Esophagus mucosa (tissue), 1 donor: ENCODE measurements around the gene ACAD11. TPM values are rescaled to one million over a fixed set of nuclear protein-coding genes. Genes with fewer than 3 reads are reported as not detected.
"Not testable (repeated sequence)": the region's sequence is repeated elsewhere in the genome, so short reads cannot be mapped to it uniquely, and the experiment has no call there.

Experiments used
- ATAC-seq: fragments of 200-7000 bp; cut with Tn5 transposase; one replicate; pipeline ENCODE4 v1.9.1; 2020
- total RNA-seq: library from RNA; stranded (reverse); gene quantifications from one replicate; pipeline ENCODE4 v1.2.4, GENCODE V29; 2023
- donor health status: DM: yes; HTN: yes; CAD: no.

ACAD11 gene
- total RNA-seq, 1 donor from 2014 or later = 8.1 TPM

DNA sequence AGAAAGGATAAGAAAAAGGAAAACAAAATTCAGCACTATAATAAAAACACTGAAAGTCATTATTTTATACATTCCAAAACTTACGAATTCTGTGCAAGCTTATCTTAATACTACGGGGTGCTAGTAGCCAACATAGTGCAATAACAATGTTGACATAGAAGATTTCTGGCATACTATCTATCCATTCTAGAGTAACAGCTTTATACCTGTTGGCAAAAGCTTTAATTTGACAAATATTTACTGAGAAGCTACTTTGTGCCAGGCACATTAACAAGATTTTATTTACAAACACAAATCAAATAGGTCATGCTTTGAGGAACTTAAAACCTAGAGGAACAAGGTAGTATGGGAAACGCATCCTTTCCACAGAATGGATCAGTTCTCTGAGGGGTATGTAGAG lies 61.4 kb downstream of the ACAD11 start:
- no peak for ATAC-seq

DNA sequence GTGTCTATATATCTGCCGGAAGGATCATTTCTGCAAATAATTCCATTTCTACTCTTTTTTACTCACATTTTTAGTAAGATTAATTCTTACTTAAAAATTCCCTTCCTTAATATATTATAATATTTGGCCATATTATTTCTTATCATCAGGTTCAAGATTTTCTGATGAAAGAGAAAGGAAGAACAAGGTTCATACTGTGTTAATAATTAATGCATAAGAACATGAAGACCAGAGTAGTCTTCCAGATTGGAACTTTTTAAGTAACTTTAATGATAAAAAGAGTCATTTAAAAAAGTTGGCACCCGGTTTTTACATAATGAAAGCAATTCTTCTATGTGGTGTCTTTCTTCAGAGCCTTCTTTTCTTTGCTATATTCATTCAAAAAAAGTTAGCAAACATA lies 61.9 kb downstream of the ACAD11 start:
- ATAC-seq = no peak

DNA sequence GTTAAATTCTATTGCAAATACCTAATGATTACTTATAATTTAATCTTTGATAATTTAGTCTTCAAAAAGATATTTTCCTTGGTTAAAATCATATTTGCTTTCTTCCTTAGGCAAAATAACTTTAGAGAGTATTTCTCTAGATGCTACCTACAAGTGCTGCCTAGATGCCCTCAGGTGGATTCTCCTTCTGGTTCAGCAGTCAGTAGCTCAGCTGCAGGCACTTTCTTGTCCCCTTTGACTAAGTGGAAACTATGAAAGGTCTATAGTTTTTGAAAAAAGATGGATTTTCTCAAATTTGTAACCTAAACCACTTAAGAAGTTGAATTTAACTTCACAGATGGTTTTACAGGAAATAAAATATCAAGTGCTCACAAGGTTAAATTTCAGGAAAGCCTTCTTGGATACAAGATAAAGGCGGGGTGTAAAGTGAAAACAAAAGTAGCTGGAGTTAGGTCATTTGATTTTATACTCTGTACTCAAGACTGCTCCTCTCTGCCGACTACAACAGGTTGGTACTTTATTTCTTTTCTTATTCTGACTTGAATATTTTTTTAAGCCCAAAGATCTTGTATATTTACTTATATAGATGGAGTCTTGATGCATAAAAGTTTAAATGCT lies 62.7 kb downstream of the ACAD11 start, which contains the start of gene ACKR4:
Gene ACKR4 (plus strand): TSS at position 455 of the 618 bp plus-strand sequence. CDS start 3,128 bp downstream, outside the sequence.
- no peak for ATAC-seq

DNA sequence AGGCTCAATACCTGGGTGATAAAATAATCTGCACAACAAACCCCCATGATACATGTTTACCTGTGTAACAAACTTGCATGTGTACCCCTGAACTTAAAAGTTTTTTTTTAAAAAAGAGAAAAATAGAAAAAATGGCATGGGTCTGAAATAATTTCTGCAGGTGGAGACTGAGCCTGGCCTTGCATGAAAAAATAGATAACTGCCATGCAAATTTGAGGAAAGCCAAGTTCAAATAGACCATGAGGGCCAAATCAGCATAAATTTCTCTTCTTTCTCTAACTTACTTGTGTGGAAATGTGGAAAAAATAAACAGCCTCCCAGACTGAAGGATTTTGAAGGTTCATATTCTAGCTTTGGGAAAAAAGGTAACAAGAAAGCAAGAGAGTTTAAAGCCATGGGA lies 63.3 kb downstream of the ACAD11 start:
- no peak for ATAC-seq

DNA sequence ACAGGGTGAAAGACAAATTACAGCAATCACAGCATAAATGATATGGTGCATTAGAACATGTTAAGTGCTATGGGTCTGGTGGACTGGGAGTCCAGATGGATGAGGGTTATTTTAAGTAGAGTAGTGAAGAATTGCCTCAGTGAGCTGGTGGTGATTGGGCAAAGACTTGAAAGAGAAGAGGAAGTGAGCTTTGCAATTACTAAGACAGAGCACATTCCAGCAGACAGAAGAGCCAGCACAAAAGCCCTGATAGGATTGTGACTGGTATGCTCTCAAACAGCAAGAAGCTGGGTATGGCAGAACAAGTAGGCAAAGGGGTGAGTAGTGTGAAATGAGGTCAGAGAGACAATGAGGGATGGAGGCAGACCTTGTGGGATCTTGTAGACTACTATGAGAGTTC lies 64.6 kb downstream of the ACAD11 start:
- ATAC-seq = peak; percentile 76

DNA sequence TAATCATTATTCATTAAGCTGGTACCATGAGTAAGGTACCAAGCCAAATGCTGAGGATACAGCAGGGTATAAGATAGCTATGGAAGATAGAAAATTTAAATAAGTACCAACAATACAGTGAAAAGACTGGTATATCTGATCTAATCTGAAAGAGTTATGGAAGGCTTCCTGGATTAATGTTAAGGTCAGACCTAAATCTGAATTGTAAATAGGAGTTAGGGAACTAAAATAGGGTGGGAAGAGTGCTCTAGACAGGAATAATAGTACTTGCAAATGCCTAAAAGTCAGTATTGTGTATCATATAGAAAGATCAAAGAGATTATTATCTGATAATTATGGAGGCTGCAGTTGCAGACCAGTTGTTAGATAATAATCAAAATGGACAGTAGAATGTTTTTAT lies 65.1 kb downstream of the ACAD11 start:
- no peak for ATAC-seq

DNA sequence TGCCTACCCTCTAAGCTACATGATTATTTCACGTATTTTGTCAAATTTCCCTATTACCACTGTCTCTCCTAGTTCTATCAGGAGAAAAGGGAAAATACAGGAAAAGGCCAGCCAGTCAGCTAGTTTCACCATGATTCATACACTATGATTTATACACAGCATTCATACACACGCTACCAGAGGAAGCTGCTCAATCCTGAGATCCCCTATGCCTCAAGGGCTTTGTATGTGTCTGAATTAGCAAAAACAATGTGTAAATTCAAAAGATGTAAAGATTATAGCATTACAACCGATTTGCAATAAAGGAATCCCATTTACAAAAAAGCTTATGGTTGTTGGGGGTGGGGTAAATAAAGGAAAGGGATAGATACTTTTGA lies 65.7 kb downstream of the ACAD11 start:
- peak; percentile 82 for ATAC-seq

DNA sequence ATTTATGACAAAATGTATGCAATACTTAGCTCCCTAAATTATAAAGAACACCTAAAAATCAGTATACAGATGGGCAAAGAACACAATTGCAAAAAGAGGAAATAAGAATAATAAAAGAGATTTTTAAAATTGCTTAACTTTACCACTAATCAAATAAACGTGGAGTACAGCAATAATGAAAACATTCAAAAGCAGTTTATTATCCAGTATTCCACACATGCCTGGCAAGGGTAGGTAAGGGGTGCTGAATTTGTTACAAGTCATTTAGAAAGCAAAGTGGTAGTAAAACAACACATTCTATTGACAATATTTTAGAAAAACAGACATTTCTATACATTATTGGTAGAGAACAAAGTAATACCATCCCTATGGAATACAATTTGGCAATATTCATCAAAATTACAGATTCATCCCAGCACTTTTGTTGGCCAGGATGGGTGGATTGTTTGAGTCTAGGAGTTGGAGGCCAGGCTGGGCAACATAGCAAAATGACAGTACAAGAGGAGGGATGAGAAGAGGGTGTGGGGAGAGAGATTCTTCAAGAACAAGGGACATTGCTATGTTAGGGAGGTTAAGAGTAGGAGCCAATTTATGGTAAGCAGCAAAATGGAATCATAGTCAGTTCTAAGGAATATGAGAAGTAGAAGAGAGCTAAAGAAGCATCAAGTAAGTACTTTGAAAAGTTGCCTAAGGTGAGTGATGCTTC lies 66.2 kb downstream of the ACAD11 start:
- no peak for ATAC-seq

DNA sequence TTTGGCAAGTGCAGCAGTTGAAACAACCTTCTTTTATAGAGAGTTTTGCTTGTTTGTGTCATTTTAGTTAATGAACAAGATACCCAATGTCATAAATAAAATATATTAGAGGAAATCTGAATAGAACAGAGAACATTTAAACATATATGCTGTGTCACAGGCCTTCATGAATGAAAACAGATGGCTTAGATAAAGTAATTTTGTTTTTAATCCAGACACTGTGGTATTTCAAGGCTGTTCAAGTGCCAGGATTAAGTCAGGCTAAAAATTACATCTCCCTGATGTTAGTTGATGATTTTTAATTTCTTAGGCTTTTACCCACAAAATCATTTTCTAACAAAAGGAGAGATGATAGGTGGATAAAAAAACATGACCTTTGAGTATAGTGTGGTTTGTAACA lies 67.4 kb downstream of the ACAD11 start:
- no peak for ATAC-seq

DNA sequence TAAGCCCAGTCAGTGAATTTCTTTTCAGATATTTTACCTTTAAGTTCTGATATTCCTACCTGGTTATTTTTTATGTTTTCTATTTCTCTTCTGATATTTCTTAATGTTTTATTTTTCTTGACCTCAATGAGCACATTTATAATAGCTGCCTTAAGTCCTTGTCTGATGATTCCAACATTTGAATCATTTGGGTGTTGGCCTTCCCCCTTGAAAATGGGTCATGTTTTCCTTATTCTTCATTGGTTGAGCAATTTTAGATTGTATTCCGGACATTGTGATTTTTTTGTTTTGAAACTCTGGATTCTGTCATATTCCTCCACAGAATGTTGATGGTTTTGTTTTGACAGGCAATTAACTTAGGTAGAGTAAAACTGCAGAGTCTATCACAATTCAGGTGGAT lies 72.2 kb downstream of the ACAD11 start:
- no peak for ATAC-seq

DNA sequence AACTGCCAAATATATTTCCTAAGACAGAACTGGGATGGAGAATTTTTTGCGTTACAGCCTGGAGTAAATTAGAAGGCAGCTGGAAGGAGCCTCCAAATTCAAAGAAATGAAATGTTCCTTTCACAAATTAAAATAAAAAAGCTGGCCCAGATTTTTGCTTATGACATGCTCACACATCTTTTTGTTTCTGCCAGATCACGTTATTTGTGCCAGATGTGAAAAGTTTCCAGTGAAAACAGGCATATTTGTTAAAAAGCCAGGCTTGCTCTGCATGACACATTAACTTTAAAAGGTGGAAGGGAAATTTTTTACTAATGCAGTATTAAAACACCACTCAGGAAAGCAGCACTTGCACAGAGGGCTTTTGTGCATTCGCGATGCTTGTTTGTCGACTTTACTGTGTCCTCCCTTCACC lies 85.8 kb downstream of the ACAD11 start:
- ATAC-seq = no peak

DNA sequence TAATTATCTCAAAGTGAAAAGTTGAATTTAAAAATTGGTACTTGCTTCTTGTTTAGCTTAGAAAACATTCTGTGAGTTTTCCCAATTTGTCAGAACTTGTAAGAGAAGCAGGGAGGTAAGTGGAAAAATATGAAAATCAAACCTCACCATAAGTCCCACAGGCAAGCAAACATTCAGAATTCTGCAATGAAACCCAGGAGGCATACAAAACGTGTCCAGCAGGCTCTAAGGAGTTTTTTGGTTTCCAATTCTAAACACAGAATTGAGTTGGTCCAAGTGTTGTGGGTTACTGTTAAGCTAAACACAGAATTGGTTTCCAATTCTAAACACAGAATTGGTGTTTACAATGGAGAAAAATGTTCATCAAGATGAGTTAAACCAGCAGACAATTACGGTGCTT lies 89.6 kb downstream of the ACAD11 start:
- no peak for ATAC-seq

DNA sequence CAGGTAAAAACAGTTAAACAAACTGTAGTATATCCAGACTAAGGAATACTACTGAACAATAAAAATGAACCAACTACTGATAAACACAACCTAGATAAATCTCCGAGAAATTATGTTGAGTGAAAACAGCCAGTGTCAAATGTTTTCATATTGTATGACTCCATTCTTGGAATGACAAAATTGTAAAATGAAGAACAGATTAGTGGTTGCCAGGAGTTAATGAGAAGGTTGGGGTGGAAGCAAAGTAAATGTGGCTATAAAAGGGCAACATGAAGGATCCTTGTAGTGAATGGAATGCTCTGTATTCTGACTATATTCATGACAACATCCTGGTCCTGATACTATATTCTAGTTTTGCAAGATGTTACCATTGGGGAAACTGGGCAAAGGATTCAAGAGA lies 90.0 kb downstream of the ACAD11 start:
- ATAC-seq = no peak

DNA sequence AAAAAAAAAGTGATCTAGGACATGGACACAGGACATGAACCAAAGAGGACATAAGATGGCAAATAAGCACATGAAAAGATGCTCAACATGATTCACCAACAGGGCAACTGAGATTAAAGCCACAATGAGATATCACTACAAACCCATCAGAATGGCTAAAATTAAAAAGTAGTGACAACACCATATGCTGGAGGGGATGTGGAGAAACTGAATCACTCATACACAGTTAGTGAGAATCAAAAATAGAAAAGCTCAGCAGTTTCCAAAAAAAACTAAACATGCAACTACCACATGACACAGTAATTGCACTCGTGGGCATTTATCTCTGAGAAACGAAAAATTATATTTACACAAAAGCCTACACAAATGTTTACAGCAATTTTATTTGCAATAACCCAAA lies 90.5 kb downstream of the ACAD11 start:
- no peak for ATAC-seq

DNA sequence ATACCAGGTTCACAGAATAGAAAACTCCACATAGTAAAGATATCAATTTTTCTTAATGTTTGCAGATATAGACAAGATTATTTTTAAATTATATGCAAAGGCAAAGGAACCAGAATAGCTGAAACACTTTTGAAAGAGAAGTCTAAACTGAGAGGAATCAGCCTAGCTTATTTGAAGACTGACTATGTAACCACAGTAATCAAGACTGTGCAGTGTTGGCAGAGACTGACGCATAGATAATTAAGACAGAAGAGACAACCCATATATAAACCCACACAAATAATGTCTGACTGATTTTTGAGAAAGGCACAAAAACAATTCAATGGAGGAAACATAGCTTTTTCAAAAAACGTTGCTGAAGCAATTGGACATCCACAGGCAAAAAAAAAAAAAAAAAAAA lies 91.2 kb downstream of the ACAD11 start:
- ATAC-seq = no peak

DNA sequence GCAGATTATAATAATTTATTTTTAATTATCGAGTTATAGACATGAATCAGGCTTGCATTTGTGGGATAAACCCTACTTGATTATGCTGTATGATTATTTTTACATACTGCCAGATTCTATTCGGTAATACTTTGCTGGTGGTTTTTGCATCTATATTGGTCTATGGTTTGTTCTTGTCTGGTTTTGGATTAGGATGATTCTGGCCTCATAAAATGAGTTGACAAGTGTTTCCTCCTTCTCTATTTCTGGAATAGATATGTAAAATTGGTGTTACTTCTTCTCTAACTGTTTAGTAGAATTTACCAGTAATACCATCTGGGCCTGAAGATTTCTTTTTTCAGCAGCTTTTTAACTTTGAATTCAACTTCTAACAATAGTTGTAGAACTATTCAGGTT lies 95.5 kb downstream of the ACAD11 start:
- ATAC-seq = no peak

DNA sequence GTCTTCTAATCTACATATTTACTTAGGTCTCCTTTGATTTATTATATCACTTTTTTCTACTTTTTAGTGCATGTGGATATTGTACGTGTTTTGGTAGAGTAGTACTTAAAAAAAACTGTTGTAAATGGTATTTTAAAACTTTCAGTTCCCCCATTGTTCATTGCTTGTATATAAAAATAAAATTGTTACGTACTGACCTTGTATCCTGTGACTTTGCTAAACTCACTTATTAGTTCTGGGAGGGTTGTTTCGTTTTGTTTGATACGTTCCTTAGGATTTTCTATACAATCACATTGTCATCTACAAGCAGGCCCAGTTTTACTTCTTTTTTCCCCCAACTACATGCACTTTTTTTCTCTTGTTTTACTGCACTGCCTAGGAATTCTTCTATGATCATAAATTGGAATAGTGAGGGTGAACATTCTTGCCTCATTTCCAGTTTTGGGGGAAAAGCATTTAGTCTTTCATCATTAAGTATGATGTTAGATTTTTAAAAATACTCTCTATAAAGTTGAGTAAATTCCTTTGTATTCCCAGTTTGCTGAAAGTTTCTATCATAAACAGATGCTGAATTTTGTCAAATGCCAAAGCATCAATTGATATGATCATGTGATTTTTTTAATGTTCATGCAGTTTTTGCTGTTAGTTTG lies 96.1 kb downstream of the ACAD11 start:
- ATAC-seq = no peak

DNA sequence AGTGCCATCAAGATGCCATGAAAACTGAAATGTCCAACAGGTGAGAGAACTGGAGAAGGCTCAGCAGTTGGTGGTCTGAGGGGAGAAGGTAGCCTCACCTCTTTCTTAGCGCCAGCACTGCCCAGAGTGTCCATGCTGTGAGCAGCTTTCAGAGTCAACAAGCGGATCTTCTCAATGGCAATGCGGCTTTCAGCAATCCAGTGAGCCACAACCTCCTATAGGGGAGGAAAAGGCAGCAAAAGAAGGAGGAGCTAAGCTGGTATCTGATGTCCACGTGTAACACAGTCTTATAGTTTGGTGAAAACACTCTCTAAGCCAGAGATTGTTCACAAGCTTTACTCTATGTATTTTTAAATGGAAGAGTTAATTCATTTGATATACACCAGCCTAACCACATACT lies 98.6 kb downstream of the ACAD11 start:
- no peak for ATAC-seq

DNA sequence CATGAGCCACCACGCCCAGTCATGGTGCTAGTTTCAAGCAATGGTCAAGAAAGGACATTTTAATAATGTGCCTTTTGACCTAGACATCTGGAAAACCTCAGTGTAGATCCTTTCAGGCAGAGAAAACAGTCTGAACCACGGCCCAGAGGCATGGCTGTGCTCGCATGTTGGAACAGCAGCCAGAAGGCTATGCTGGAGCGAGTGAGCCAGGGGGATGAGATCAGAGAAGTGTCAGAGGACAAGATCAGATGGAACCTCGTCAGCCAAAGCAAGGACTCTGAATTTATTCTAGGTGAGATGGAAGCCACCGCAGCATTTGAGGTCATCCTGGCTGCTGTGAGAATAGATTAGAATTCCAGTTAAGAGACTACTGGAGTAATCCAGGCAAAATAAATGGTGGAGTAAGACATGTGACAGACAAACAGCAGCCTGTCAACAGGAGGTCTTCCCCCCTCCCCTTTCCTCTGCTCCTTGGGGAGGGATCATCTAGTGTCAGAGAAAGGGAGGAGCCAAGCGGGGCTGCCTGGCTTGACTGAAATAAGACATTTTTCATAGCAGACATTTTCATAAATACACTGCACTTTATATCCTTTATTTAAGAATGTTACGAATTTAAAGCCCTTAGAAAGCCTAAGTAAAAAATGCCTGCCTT lies 103.0 kb downstream of the ACAD11 start:
- ATAC-seq = peak; percentile 10

DNA sequence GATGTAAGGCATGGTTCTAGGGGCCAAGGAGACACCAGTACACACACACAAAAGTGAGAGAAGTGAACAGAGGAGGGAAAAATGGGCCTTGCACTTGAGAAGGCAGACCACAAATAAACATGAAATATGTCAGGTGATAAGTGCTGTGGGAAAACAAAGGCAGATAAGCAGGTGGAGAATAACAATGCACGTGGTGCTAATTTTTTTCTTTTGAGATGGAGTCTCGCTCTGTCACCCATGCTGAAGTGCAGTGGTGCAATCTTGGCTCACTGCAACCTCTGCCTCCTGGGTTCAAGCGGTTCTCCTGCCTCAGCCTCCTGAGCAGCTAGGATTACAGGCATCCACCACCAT lies 103.6 kb downstream of the ACAD11 start:
- ATAC-seq = not testable (repeated sequence)

DNA sequence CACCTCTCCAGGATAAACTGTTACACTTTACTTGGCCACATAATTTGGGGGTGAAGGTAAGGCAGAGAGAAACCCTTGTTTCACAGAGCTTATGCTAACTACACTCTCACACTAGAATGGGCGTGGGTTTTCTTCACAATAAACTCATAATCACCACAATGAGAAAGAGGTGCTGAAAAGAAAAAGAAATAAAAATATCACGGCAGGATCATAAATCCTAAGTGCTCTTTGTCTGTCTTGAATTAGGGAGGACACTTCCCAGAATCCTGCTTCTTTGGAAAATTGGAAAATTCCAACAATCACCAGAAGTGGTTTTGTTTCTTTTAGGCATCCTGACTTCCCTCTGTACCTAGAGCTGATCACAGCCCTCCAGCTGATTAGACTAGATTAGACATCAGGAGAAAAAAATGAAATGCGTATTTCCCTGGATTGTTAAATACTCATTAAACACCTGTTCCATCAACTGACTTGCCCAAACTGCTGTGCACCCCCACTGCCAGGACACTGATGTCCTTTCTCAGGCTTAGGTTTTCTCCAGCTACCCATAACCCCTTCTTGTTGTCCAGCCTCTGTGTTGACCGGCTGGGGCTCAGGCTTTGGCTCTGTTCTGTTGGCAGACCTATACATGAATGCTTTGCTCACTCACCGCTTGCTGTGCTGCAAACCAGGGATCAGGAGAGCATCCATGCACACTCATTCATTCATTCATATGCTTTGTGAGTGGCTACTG lies 104.1 kb downstream of the ACAD11 start:
- no peak for ATAC-seq

DNA sequence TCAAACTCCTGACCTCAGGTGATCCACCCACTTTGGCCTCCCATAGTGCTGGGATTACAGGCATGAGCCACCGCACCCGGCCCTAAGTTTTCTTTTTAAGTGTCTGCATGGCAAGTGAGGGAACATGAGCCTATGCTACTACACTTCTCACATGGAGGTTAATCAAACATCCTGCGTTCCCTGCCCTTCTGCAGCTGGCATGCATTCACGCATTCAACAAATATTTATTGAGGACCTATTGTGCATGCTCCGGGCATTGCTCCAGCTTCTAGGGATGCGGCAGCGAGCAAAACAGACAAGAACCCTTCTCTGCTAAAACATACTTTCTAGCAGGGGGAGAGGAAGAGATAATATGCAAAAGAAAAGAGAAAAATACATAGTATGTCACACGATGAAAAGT lies 105.2 kb downstream of the ACAD11 start:
- no peak for ATAC-seq

DNA sequence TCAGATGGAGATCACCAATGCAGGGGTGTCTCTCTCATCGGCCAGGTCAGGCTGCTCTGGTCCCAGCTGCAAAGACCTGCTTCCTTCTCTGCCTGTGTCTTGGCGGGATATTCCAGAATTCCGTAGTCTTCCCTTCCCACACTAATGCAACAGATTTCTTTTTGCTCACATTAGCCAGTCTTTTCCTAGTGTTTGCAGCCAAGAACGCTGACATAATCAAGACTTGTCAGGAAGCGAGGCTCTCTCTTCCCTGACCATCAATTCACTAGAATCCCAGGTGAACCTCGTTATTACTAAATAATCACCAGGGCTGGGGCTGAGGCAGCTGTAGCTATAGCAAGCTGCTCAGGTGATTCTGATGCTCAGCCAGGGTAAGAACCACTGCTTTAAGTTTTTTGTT lies 105.8 kb downstream of the ACAD11 start:
- no peak for ATAC-seq
